Smooth muscle cell (in vitro differentiated cells): Measurements from ENCODE around the gene MRPL55. TPM values are rescaled to one million over a fixed set of nuclear protein-coding genes. Genes with fewer than 3 reads are reported as not detected.
A peak's percentile ranks its signal among the peaks of the same experiment; 100 is the strongest.

Source experiments
- DNase-seq: peaks from one replicate; lab custom pipeline; 2025; ENCODE audit not compliant: unreplicated experiment; lab: John Stamatoyannopoulos, UW
- H2AFZ ChIP-seq: fragments of 200-600 bp; sonication (generic); 2 replicates; pipeline ENCODE4 v1.6.0; 2016; ENCODE audit warnings: antibody characterized with exemption, low read depth, mild to moderate bottlenecking
- H3F3A ChIP-seq: fragments of 200-600 bp; sonication (generic); 2 replicates; pipeline ENCODE4 v1.6.0; 2017; ENCODE audit warnings: antibody characterized with exemption, low read depth
- H3K27ac ChIP-seq: fragments of 200-600 bp; sonication (generic); 2 replicates; pipeline ENCODE4 v1.5.1; 2016; ENCODE audit warnings: low read depth, mild to moderate bottlenecking
- H3K27me3 ChIP-seq: fragments of 200-600 bp; sonication (generic); 2 replicates; pipeline ENCODE4 v1.6.1; 2016; ENCODE audit warnings: low read depth, mild to moderate bottlenecking
- H3K36me3 ChIP-seq: fragments of 200-600 bp; sonication (generic); 2 replicates; pipeline ENCODE4 v1.5.1; 2016; ENCODE audit warnings: low read depth
- H3K4me1 ChIP-seq: fragments of 200-600 bp; sonication (generic); 2 replicates; pipeline ENCODE4 v1.5.1; 2016; ENCODE audit warnings: low read depth
- H3K4me2 ChIP-seq: fragments of 200-600 bp; sonication (generic); 2 replicates; pipeline ENCODE4 v1.6.0; 2016; ENCODE audit warnings: mild to moderate bottlenecking
- H3K4me3 ChIP-seq: fragments of 200-600 bp; sonication (generic); 2 replicates; pipeline ENCODE4 v1.5.1; 2016; ENCODE audit warnings: mild to moderate bottlenecking
- H3K79me2 ChIP-seq: fragments of 200-600 bp; sonication (generic); 2 replicates; pipeline ENCODE4 v1.6.0; 2016; ENCODE audit warnings: low read depth, mild to moderate bottlenecking
- H3K9ac ChIP-seq: fragments of 200-600 bp; sonication (generic); 2 replicates; pipeline ENCODE4 v1.6.0; 2016; ENCODE audit warnings: low read depth
- H3K9me3 ChIP-seq: fragments of 200-600 bp; sonication (generic); replicated peaks from 2 replicates; pipeline ENCODE4 v1.5.1; 2016; ENCODE audit warnings: low read depth
- H4K20me1 ChIP-seq: fragments of 200-600 bp; sonication (generic); 2 replicates; pipeline ENCODE4 v1.6.0; 2016; ENCODE audit warnings: low read depth
- CTCF ChIP-seq: fragments of 200-600 bp; sonication (generic); IDR thresholded peaks from 2 replicates; pipeline ENCODE4 v1.5.1; 2017; ENCODE audit warnings: borderline replicate concordance, mild to moderate bottlenecking, antibody characterized with exemption; ENCODE audit not compliant: insufficient read depth, poor library complexity, severe bottlenecking
- WGBS: methylation state at CpG from one replicate; pipeline ENCODE4 v1.1.7; 2016; ENCODE audit warnings: low lambda C conversion rate; 5-methylcytosine and 5-hydroxymethylcytosine counted together
- polyA plus RNA-seq: library from polyadenylated mRNA; unstranded; fragments of >200 nt; fragmentation: Nextera tagmentation; extraction: Ambion mirVana; gene quantifications from 2 replicates; pipeline ENCODE4 v1.2.1, GENCODE V29; 2016
- total RNA-seq: library from RNA; depleted of rRNA; stranded (reverse); fragments of >200 nt; gene quantifications from 2 replicates; pipeline ENCODE4 v1.2.3, GENCODE V29; 2014

MRPL55 gene
- total and polyA plus RNA-seq, 2 experiments from 2014 or later, result 83.4 to 178 TPM

- Histone ChIP-seq H3K4me3 (no peak overlapping the region), H2AFZ (no peak overlapping the region), H3K9me3 (no peaks in the 10 kb centered on the region), H3K79me2 (peaks cover 100% of the 10 kb centered on the region), H4K20me1 (peaks cover 100% of the 10 kb centered on the region), H3K27ac (peak overlapping the region; percentile 96), H3K27me3 (no peaks in the 10 kb centered on the region), H3F3A (peaks cover 28% of the 10 kb centered on the region), H3K4me2 (peak overlapping the region; percentile 88), H3K4me1 (peaks cover 42% of the 10 kb centered on the region), H3K9ac (no peak overlapping the region), H3K36me3 (no peaks in the 10 kb centered on the region)
- 89% methylated on average over 21 of the region's 21 CpGs for WGBS
- TF ChIP-seq CTCF, result no peak
- DNase-seq, result no peak
Observed at GRCh38 chr1:228088586-228089498, 20.3 kb downstream of the MRPL55 start.

GRCh38 chr1:228087771-228088251, 21.3 kb downstream of the MRPL55 start:
- H3K27me3 ChIP-seq, result no peaks in the 10 kb centered on the region
- H4K20me1 ChIP-seq, result peaks cover 99% of the 10 kb centered on the region
- H2AFZ ChIP-seq, result no peak overlapping the region
- 51% methylated on average over 7 of the region's 7 CpGs for WGBS
- peak overlapping the region; percentile 96 for H3K27ac ChIP-seq
- peak overlapping the region; percentile 88 for H3K4me2 ChIP-seq
- H3K9ac ChIP-seq, result peak overlapping the region; percentile 1
- peaks cover 100% of the 10 kb centered on the region for H3K79me2 ChIP-seq
- no peak for TF ChIP-seq CTCF
- H3K36me3 ChIP-seq, result no peaks in the 10 kb centered on the region
- H3K4me1 ChIP-seq, result peaks cover 42% of the 10 kb centered on the region
- no peak for DNase-seq
- no peak overlapping the region for H3K4me3 ChIP-seq
- no peaks in the 10 kb centered on the region for H3K9me3 ChIP-seq
- H3F3A ChIP-seq, result peaks cover 32% of the 10 kb centered on the region

- H3K79me2 ChIP-seq, result peaks cover 95% of the 10 kb centered on the region
- H3F3A ChIP-seq, result peaks cover 23% of the 10 kb centered on the region
- H3K27ac ChIP-seq, result peak overlapping the region; percentile 96
- H3K4me1 ChIP-seq, result peaks cover 55% of the 10 kb centered on the region
- H4K20me1 ChIP-seq, result peaks cover 81% of the 10 kb centered on the region
- peak overlapping the region; percentile 100 for H3K9ac ChIP-seq
- WGBS, result 21% methylated on average over 6 of the region's 6 CpGs
- H3K4me2 ChIP-seq, result peak overlapping the region; percentile 88
- no peak overlapping the region for H2AFZ ChIP-seq
- no peaks in the 10 kb centered on the region for H3K36me3 ChIP-seq
- no peak for DNase-seq
- no peak for TF ChIP-seq CTCF
- H3K4me3 ChIP-seq, result peak overlapping the region; percentile 99
- no peaks in the 10 kb centered on the region for H3K27me3 ChIP-seq
- no peaks in the 10 kb centered on the region for H3K9me3 ChIP-seq
Observed at GRCh38 chr1:228085287-228085951, 23.7 kb downstream of the MRPL55 start.
